ENCODE data around the gene CDK14.

Gene CDK14

DNA sequence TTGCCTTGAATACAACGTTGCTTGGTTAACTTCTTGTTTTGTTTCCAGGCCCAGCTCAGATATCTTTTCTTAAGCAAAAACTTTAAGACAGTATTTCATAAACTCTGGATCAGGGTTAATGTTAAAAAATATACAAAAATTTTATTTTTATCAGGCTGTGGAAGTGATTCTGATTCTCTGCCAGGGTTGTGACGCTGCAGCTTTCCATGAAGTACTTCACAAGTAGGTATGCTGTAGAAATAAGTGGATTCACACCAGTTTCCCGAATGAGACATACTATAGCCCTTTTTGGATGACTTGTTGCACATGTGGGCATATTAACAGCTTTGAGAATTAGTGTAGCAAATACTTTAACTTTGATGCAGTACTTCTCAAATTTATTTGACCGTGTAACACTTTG, 70.1 kb downstream of the CDK14 start:
- Mint-ChIP-seq H3K9me3 (no peaks in the 10 kb centered on the region), H3K4me1 (ENCODE audit: low read depth) (no peaks in the 10 kb centered on the region), H3K36me3 (ENCODE audit: low read depth) (no peaks in the 10 kb centered on the region), H3K4me3 (no peak overlapping the region), H3K27me3 (no peaks in the 10 kb centered on the region), H3K27ac (peak overlapping the region; percentile 57)
- intact Hi-C loops (cut with micrococcal nuclease): no loop called here

DNA sequence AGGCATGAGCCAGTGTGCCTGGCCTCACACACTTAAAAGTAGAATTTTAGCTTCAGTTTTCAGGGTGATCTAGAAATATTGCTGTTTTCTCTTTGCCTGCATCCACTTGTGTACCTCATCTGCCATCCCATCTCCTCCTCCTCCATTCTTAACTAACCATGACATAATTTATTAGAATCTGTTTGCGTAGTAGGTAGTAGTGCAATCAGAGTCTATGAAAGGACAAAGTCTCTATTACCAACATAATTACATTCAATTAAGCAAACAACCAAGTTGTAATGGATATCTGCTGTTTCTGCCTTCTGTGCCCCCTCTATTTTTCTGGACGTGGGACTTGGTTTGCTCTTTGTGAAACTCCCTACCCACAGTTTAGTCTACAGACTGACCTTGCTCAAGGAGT, 72.9 kb downstream of the CDK14 start:
- Mint-ChIP-seq H3K27me3 (no peaks in the 10 kb centered on the region), H3K4me1 (ENCODE audit: low read depth) (no peaks in the 10 kb centered on the region), H3K36me3 (ENCODE audit: low read depth) (no peaks in the 10 kb centered on the region), H3K4me3 (no peak overlapping the region), H3K27ac (no peak overlapping the region), H3K9me3 (no peaks in the 10 kb centered on the region)
- intact Hi-C loops (cut with micrococcal nuclease): no loop called here

DNA sequence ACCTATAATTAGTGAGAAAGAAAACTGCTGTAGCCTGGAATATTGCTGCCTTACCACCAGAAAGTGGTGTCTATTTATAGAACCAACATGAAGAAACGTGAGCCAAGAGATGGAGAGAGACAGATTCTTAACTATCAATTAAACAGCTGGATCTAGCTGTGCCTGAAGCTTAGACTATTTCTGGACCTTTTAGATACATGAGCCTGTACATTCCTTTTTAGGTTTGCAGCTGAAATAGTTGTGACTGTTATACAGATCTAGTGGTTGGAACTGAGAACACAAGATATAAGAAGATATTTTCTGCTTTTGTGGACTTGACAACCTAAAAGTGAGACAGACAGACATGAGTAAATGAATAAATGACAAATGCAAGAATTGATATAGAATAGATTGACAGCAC, 73.4 kb downstream of the CDK14 start:
- intact Hi-C loops (cut with micrococcal nuclease): no loop called here
- H3K4me1 Mint-ChIP-seq (ENCODE audit: low read depth): no peaks in the 10 kb centered on the region
- no peak overlapping the region for H3K27ac Mint-ChIP-seq
- no peaks in the 10 kb centered on the region for H3K27me3 Mint-ChIP-seq
- H3K9me3 Mint-ChIP-seq: no peaks in the 10 kb centered on the region
- no peaks in the 10 kb centered on the region for H3K36me3 Mint-ChIP-seq (ENCODE audit: low read depth)
- no peak overlapping the region for H3K4me3 Mint-ChIP-seq

DNA sequence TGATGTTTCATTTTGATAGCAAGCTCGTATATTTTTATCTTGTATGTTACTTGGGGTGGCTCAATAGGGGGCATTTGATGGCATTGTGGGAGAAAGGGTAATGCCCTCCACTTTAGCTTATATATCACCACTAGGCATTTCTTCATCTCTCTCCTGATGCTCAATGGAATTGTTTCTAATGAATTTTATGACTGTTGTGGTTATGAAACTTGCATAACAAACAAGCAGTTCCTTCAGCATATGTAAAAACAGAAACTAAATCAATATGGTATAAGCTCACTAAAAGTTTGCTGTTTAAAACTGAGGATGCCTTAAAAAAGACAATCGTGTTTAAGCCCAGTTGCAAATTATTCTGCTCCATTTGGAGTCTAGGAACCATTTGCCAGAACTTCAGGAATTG, 75.5 kb downstream of the CDK14 start:
- no peaks in the 10 kb centered on the region for H3K9me3 Mint-ChIP-seq
- intact Hi-C loops (cut with micrococcal nuclease): no loop called here
- no peaks in the 10 kb centered on the region for H3K27me3 Mint-ChIP-seq
- no peaks in the 10 kb centered on the region for H3K36me3 Mint-ChIP-seq (ENCODE audit: low read depth)
- no peak overlapping the region for H3K27ac Mint-ChIP-seq
- H3K4me3 Mint-ChIP-seq: no peak overlapping the region
- no peaks in the 10 kb centered on the region for H3K4me1 Mint-ChIP-seq (ENCODE audit: low read depth)

- H3K27ac Mint-ChIP-seq: no peak overlapping the region
Observed at GRCh38 chr7:90672210-90672609, 76.1 kb downstream of the CDK14 start.

GRCh38 chr7:90674625-90675024, 78.5 kb downstream of the CDK14 start:
- Mint-ChIP-seq H3K36me3 (ENCODE audit: low read depth) (no peaks in the 10 kb centered on the region), H3K27me3 (no peaks in the 10 kb centered on the region), H3K9me3 (no peaks in the 10 kb centered on the region), H3K27ac (no peak overlapping the region), H3K4me1 (ENCODE audit: low read depth) (no peaks in the 10 kb centered on the region), H3K4me3 (no peak overlapping the region)
- intact Hi-C loops (cut with micrococcal nuclease): no loop called here

More at GRCh38 chr7:90672210-90672609, 76.1 kb downstream of the CDK14 start:
- Mint-ChIP-seq H3K4me3 (no peak overlapping the region), H3K27me3 (no peaks in the 10 kb centered on the region), H3K36me3 (ENCODE audit: low read depth) (no peaks in the 10 kb centered on the region), H3K4me1 (ENCODE audit: low read depth) (no peaks in the 10 kb centered on the region), H3K9me3 (no peaks in the 10 kb centered on the region)
- intact Hi-C loops (cut with micrococcal nuclease): no loop called here

- H3K4me1 Mint-ChIP-seq (ENCODE audit: low read depth): no peaks in the 10 kb centered on the region
- intact Hi-C loops (cut with micrococcal nuclease): no loop called here
- no peaks in the 10 kb centered on the region for H3K36me3 Mint-ChIP-seq (ENCODE audit: low read depth)
- no peaks in the 10 kb centered on the region for H3K9me3 Mint-ChIP-seq
- no peak overlapping the region for H3K4me3 Mint-ChIP-seq
- no peaks in the 10 kb centered on the region for H3K27me3 Mint-ChIP-seq
- H3K27ac Mint-ChIP-seq: no peak overlapping the region
Observed at GRCh38 chr7:90675982-90676381, 79.9 kb downstream of the CDK14 start.

GRCh38 chr7:90677486-90678404, 81.6 kb downstream of the CDK14 start:
- H3K9me3 Mint-ChIP-seq: no peaks in the 10 kb centered on the region
- H3K27me3 Mint-ChIP-seq: no peaks in the 10 kb centered on the region
- no peak overlapping the region for H3K27ac Mint-ChIP-seq
- no peaks in the 10 kb centered on the region for H3K36me3 Mint-ChIP-seq (ENCODE audit: low read depth)
- H3K4me1 Mint-ChIP-seq (ENCODE audit: low read depth): no peaks in the 10 kb centered on the region
- H3K4me3 Mint-ChIP-seq: no peak overlapping the region
- intact Hi-C loops (cut with micrococcal nuclease): no loop called here

DNA sequence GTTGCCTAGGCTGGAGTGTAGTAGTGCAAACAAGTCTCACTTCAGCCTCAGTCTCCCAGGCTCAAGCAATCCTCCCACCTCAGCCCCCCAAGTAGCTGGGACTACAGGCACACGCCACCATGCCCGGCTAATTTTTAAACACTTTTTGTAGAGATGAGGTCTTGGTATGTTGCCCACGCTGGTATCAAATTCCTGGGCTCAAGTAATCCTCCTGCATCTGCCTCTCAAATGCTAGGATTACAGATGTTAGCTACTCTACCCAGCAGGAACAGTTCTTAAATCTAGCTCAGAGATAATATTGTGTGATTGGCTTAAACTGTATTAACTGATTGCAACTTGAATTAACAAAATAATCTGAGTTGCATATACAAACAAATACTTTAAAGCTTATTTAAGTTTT, 82.9 kb downstream of the CDK14 start:
- H3K4me3 Mint-ChIP-seq: no peak overlapping the region
- H3K4me1 Mint-ChIP-seq (ENCODE audit: low read depth): no peaks in the 10 kb centered on the region
- H3K36me3 Mint-ChIP-seq (ENCODE audit: low read depth): no peaks in the 10 kb centered on the region
- H3K27me3 Mint-ChIP-seq: no peaks in the 10 kb centered on the region
- intact Hi-C loops (cut with micrococcal nuclease): no loop called here
- no peak overlapping the region for H3K27ac Mint-ChIP-seq
- H3K9me3 Mint-ChIP-seq: no peaks in the 10 kb centered on the region

- Mint-ChIP-seq H3K27ac (no peak overlapping the region), H3K4me3 (no peak overlapping the region), H3K4me1 (ENCODE audit: low read depth) (peaks cover 5% of the 10 kb centered on the region), H3K27me3 (no peaks in the 10 kb centered on the region), H3K9me3 (no peaks in the 10 kb centered on the region), H3K36me3 (ENCODE audit: low read depth) (no peaks in the 10 kb centered on the region)
- intact Hi-C loops (cut with micrococcal nuclease): no loop called here
Observed at GRCh38 chr7:90680484-90680883, 84.4 kb downstream of the CDK14 start.

GRCh38 chr7:90681336-90682022, 85.4 kb downstream of the CDK14 start:
- peaks cover 5% of the 10 kb centered on the region for H3K4me1 Mint-ChIP-seq (ENCODE audit: low read depth)
- no peaks in the 10 kb centered on the region for H3K27me3 Mint-ChIP-seq
- H3K27ac Mint-ChIP-seq: no peak overlapping the region
- no peak overlapping the region for H3K4me3 Mint-ChIP-seq
- no peaks in the 10 kb centered on the region for H3K9me3 Mint-ChIP-seq
- H3K36me3 Mint-ChIP-seq (ENCODE audit: low read depth): no peaks in the 10 kb centered on the region
- intact Hi-C loops (cut with micrococcal nuclease): no loop called here

DNA sequence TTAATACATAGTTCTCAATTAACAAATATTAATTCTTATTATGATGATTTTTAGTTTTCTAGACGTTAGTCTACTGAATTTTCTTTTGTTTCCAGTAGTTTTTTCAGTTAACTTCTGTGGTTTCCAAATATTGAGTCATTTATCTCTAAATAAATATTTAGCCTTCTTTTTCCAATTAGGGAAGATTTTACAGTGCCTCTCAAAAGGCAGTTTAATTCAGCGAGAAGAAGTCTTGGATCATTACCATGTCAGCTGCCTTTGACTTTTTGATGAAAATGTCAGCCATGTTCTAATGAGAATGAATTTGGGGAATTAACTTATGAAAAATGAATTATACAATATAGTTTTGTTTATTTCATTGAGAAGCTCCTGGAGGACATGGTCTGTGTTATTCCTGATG, 90.0 kb downstream of the CDK14 start:
- H3K27me3 Mint-ChIP-seq: no peaks in the 10 kb centered on the region
- no peaks in the 10 kb centered on the region for H3K36me3 Mint-ChIP-seq (ENCODE audit: low read depth)
- H3K4me3 Mint-ChIP-seq: no peak overlapping the region
- intact Hi-C loops (cut with micrococcal nuclease): no loop called here
- H3K27ac Mint-ChIP-seq: no peak overlapping the region
- H3K4me1 Mint-ChIP-seq (ENCODE audit: low read depth): peaks cover 10% of the 10 kb centered on the region
- H3K9me3 Mint-ChIP-seq: no peaks in the 10 kb centered on the region

GRCh38 chr7:90688810-90689209, 92.7 kb downstream of the CDK14 start:
- intact Hi-C loops (cut with micrococcal nuclease): no loop called here
- H3K9me3 Mint-ChIP-seq: no peaks in the 10 kb centered on the region
- no peaks in the 10 kb centered on the region for H3K27me3 Mint-ChIP-seq
- H3K4me3 Mint-ChIP-seq: no peak overlapping the region
- H3K4me1 Mint-ChIP-seq (ENCODE audit: low read depth): peaks cover 10% of the 10 kb centered on the region
- H3K36me3 Mint-ChIP-seq (ENCODE audit: low read depth): no peaks in the 10 kb centered on the region
- H3K27ac Mint-ChIP-seq: no peak overlapping the region

- no peaks in the 10 kb centered on the region for H3K27me3 Mint-ChIP-seq
- H3K4me1 Mint-ChIP-seq (ENCODE audit: low read depth): peaks cover 8% of the 10 kb centered on the region
- no peaks in the 10 kb centered on the region for H3K36me3 Mint-ChIP-seq (ENCODE audit: low read depth)
- H3K9me3 Mint-ChIP-seq: no peaks in the 10 kb centered on the region
- H3K4me3 Mint-ChIP-seq: no peak overlapping the region
- H3K27ac Mint-ChIP-seq: no peak overlapping the region
- intact Hi-C loops (cut with micrococcal nuclease): no loop called here
Observed at GRCh38 chr7:90689260-90689659, 93.1 kb downstream of the CDK14 start.

Data from dendritic cell treated with granulocyte-macrophage colony-stimulating factor and Interleukin-4, amounts not matched to agents 40 ng/mL and 50 ng/mL, for 4 days (primary cell).